ENCODE measurements around the gene BRI3BP.
"Not testable (repeated sequence)": the region's sequence is repeated elsewhere in the genome, so short reads cannot be mapped to it uniquely, and the experiment has no call there.

The BRI3BP gene

DNA sequence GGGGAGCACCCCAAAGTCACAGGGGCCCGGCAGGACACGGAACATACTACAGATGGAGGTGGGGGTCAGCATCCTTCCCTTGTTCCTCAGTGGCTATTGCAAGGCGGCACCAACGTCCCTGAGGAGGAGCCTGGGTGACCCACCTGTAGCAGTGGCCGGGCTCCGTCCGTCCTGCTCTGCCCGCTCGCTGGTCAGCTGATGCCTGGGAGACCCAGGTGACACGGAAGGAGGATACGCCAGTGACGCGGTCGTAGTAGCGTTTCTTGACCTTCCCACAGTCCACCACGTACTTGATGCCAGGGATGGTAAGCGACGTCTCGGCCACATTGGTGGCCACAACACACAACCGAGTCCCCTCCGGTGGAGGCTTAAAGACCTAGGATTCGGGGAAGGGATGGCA, 29.2 kb upstream of the BRI3BP start:
- no peaks in the 10 kb centered on the region for H3K27me3 Mint-ChIP-seq
- ATAC-seq (ENCODE audit: low read depth) = no peak

DNA sequence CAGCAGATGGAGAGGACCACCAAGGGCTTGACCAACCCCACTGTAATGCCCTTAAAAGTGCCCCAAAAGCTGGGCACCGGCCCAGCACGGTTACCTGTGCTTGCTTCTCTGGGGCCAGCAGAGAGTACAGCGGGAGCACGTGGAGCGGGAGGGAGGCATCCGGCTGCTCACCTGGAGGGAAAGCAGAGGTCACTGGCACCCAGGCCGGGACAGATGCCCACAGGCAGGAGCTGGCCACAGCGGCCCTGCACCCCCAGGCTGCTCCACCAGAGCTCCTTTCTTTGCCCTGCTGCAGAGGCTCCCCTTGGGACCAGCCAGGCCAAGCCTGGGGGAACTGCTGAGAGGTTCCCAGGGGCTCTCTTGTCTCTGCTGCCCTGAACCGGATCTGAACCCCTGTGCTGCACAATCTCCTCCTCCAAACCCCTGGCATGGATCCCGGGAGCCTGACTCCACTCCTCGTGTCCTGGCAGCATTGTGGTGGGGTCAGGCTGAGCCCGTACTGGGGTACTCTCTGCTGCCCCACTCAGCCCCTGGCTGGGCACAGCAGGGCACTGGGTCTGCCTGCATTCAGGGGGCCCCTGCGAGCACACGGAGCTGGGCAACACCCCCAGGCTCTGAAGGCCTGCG, 28.5 kb upstream of the BRI3BP start:
- no peak for DNase-seq (ENCODE audit: low spot score in 2 of 2)

More for the DNA sequence above, 29.2 kb upstream of the BRI3BP start:
- no peak for DNase-seq (ENCODE audit: low spot score in 2 of 2)
- no peak overlapping the region for H3K27ac Mint-ChIP-seq
- H3K4me1 Mint-ChIP-seq = no peaks in the 10 kb centered on the region
- no peaks in the 10 kb centered on the region for H3K9me3 Mint-ChIP-seq
- no peak overlapping the region for H3K4me3 Mint-ChIP-seq
- peaks cover 22% of the 10 kb centered on the region for H3K36me3 Mint-ChIP-seq

DNA sequence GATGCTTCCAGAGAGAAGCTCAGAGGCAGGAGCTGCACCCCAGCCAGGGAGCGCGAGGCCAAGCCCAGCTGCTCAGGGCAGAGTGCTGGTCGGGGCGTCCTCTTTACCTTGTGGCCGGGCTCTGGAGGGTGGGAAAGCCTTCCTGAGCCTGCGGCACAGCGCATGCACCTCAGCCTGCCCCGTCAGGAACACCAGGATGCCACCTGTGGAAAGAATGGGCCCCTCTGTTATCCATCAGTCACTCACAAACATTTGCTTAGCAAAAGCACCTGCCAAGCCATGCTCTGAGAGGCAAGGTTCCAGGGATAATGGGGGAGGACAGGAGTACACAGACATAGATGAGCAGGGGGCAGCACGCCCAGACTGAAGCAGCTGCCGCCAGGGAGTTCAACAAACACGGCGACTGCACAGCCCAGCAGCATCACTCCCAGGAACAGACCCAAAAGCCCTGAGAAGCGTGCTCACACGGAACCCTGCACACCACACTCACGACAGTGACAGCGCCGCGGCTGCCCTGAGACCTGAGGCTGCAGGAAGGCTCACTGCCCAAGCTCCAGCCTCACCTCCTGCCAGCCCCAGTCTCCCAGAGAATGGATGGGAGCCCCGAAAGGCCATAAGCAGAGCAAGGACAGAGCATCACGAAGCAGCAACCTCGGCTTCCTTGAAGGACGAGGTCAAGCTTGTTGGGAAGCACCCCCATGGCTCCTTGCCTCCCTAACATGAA, 26.3 kb upstream of the BRI3BP start:
- no peaks in the 10 kb centered on the region for H3K27me3 Mint-ChIP-seq
- H3K4me3 Mint-ChIP-seq = no peak overlapping the region
- no peak for ATAC-seq (ENCODE audit: low read depth)
- H3K27ac Mint-ChIP-seq = no peak overlapping the region
- no peaks in the 10 kb centered on the region for H3K4me1 Mint-ChIP-seq
- H3K36me3 Mint-ChIP-seq = peaks cover 31% of the 10 kb centered on the region
- DNase-seq (ENCODE audit: low spot score in 2 of 2) = no peak
- H3K9me3 Mint-ChIP-seq = no peaks in the 10 kb centered on the region

More for the DNA sequence above, 28.5 kb upstream of the BRI3BP start:
- H3K4me3 Mint-ChIP-seq = no peak overlapping the region
- H3K36me3 Mint-ChIP-seq = peaks cover 24% of the 10 kb centered on the region
- H3K4me1 Mint-ChIP-seq = no peaks in the 10 kb centered on the region
- H3K27ac Mint-ChIP-seq = no peak overlapping the region
- H3K27me3 Mint-ChIP-seq = no peaks in the 10 kb centered on the region
- ATAC-seq (ENCODE audit: low read depth) = no peak
- H3K9me3 Mint-ChIP-seq = no peaks in the 10 kb centered on the region

DNA sequence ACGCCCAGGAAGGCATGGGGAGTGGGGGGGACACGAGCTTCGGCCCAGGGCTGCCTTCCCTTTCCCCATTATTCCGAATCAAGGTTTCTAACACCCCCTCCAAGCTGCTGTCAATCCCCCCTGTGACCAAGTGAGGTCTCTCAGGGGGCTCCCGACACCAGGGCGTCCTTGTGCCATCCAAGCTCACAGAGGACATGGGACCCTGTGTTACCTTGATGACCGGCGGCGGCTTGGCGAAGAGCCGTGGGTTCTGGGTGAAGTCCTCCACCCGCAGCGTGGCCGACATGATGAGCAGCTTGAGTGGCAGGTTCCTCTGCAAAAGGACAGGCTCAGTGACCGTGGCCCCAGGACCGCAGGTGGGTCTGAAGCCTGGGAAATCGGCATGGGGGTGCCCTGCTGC, 24.8 kb upstream of the BRI3BP start:
- Mint-ChIP-seq H3K36me3 (peaks cover 29% of the 10 kb centered on the region), H3K4me1 (no peaks in the 10 kb centered on the region)

DNA sequence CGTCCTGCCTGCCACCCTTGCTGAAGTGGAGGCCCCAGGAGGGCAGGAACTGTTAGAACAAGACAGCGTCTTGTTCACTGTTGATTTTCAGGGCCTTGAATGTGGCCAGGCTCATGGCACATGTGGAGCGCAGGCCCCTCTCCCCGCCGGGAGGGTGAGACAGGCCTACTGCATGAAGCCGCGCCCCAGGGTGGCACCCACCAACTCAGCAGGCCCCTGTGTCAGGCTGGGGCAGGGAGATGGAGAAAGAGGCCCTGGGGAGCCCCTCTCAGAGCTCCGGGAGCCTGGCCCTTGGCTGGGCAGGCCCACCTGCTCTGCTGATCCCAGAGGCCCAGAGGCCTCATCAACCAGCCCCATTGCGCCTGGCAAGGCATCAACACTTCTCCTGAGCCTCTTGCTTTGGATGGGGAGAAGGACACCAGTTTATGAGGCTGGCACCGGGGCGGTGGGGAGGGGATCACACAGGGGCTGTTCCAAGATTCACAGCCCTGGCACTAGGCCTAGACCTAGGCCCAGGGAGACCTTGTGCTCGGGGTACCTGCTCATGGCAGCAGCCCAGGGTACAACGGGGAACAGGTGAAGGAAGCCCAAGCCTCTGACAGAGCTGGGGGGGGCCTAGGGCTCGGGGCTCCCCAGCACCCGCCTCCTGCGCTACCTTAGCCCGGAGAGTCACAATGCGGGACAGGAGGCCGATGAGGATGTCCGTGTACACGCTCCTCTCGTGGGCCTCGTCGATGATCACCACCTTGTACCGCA, 22.6 kb upstream of the BRI3BP start:
- DNase-seq (ENCODE audit: low spot score in 2 of 2) = no peak
- Mint-ChIP-seq H3K9me3 (no peaks in the 10 kb centered on the region), H3K27me3 (no peaks in the 10 kb centered on the region), H3K4me3 (no peak overlapping the region), H3K4me1 (no peaks in the 10 kb centered on the region), H3K27ac (no peak overlapping the region), H3K36me3 (peaks cover 22% of the 10 kb centered on the region)
- no peak for ATAC-seq (ENCODE audit: low read depth)

More for the DNA sequence above, 24.8 kb upstream of the BRI3BP start:
- Mint-ChIP-seq H3K27me3 (no peaks in the 10 kb centered on the region), H3K9me3 (no peaks in the 10 kb centered on the region), H3K27ac (no peak overlapping the region), H3K4me3 (no peak overlapping the region)
- DNase-seq (ENCODE audit: low spot score in 2 of 2) (no peak), ATAC-seq (ENCODE audit: low read depth) (no peak)

DNA sequence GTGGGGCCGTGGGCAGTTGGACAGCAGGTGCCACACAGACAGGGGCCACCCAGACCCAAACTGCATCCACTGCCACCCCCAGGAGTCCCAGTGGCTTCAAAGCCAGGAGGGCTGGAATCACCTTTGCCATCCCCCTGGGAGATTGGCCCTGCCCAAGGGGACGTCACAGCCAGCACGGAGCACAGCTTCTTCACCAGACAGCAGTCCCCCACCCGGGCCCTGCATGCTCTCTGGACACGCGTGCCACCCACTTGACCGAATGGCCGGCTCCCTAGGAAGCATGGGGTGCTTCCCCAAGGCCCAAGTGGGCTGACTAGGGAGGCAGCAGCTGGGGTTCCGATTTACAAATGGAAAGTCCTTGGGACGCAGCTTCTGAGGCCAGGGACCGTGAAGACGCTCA, 21.8 kb upstream of the BRI3BP start:
- ATAC-seq (ENCODE audit: low read depth) (no peak), DNase-seq (ENCODE audit: low spot score in 2 of 2) (no peak)
- Mint-ChIP-seq H3K9me3 (no peaks in the 10 kb centered on the region), H3K36me3 (peaks cover 19% of the 10 kb centered on the region), H3K27me3 (no peaks in the 10 kb centered on the region), H3K4me3 (no peak overlapping the region), H3K4me1 (no peaks in the 10 kb centered on the region), H3K27ac (no peak overlapping the region)

DNA sequence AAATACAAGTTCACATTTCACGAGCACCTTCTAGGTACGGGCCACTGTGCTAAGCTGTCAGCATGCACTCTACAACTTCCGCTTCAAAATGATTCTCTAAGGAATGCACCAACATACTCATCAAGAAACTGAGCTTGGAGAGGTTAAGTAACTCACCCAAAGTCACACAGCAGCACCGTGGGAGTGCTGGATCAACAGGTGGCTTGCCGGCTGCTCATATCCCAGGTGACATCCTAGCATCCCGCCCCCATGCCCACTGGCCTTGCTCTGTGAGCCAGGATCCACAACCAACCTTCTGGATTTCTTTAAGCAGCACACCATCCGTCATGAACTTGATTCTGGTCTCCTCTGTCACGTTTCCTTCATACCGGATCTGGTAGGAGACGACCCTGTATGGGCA, 21.2 kb upstream of the BRI3BP start:
- peaks cover 17% of the 10 kb centered on the region for H3K36me3 Mint-ChIP-seq
- no peak overlapping the region for H3K4me3 Mint-ChIP-seq
- no peak overlapping the region for H3K27ac Mint-ChIP-seq

DNA sequence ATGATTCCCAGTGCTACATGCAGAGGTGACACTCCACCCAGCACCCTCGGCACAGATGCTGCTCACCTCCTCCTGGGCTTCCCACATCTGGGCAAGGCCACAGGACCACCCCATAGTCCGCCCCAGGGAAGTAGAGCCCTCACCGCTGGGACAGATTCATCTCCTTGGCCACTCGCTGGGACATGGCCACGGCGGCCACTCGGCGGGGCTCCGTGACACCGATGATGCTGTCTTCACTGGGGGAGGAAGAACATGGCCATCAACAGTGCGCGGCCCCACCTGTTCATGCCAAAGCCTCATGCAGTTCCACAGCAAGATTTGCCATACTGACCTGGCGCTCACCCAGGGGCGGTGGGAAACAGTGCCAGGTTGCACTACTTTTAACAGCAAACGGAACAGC, 18.2 kb upstream of the BRI3BP start:
- H3K36me3 Mint-ChIP-seq = peaks cover 26% of the 10 kb centered on the region
- no peaks in the 10 kb centered on the region for H3K27me3 Mint-ChIP-seq
- no peak overlapping the region for H3K27ac Mint-ChIP-seq
- ATAC-seq (ENCODE audit: low read depth) (no peak), DNase-seq (ENCODE audit: low spot score in 2 of 2) (no peak)
- H3K9me3 Mint-ChIP-seq = no peaks in the 10 kb centered on the region
- H3K4me1 Mint-ChIP-seq = no peaks in the 10 kb centered on the region
- no peak overlapping the region for H3K4me3 Mint-ChIP-seq

More for the DNA sequence above, 21.2 kb upstream of the BRI3BP start:
- H3K9me3 Mint-ChIP-seq = no peaks in the 10 kb centered on the region
- no peak for ATAC-seq (ENCODE audit: low read depth)
- no peak for DNase-seq (ENCODE audit: low spot score in 2 of 2)
- no peaks in the 10 kb centered on the region for H3K4me1 Mint-ChIP-seq
- H3K27me3 Mint-ChIP-seq = no peaks in the 10 kb centered on the region

DNA sequence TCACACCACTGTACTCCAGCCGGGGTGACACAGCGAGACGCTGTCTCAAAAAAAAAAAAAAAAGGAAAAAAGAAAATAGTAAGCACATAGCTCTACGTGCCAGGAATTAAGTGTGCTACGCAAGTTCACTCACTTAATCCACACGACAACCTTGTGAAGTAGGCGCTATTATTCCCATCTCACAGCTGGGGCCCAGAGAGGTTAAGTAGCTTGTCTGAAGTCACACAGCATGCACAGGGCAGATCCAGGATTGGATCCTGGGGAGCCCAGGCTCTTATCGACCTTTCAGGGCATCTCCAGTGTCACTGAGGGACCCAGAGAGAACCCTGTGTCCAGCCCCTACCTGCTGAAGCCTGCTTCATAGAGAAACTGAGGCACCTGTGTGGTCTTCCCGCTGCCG, 16.4 kb upstream of the BRI3BP start:
- no peak overlapping the region for H3K4me3 Mint-ChIP-seq
- H3K27me3 Mint-ChIP-seq = no peaks in the 10 kb centered on the region
- DNase-seq (ENCODE audit: low spot score in 2 of 2) (no peak), ATAC-seq (ENCODE audit: low read depth) (no peak)
- H3K27ac Mint-ChIP-seq = no peak overlapping the region
- peaks cover under 1% of the 10 kb centered on the region for H3K4me1 Mint-ChIP-seq
- H3K9me3 Mint-ChIP-seq = no peaks in the 10 kb centered on the region
- H3K36me3 Mint-ChIP-seq = peaks cover 28% of the 10 kb centered on the region

DNA sequence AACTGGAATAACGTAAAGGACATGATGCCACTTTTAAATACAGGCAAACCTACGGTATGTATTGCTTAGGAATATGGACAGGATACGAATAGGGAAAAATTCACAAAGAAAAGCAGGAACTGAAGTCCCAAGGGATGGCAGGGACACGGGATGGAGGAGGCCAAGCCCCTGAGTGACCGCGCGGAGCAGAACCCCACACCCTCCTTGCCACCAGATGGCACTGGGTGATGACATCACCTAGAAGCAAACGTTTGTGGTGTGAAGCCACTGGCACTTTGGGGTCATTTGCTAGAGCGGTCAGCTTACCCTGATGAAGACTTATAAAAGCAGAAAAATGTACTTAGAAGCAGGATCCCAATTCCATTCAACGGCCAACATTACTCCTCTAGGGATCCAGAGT, 13.9 kb upstream of the BRI3BP start:
- H3K9me3 Mint-ChIP-seq = no peaks in the 10 kb centered on the region

DNA sequence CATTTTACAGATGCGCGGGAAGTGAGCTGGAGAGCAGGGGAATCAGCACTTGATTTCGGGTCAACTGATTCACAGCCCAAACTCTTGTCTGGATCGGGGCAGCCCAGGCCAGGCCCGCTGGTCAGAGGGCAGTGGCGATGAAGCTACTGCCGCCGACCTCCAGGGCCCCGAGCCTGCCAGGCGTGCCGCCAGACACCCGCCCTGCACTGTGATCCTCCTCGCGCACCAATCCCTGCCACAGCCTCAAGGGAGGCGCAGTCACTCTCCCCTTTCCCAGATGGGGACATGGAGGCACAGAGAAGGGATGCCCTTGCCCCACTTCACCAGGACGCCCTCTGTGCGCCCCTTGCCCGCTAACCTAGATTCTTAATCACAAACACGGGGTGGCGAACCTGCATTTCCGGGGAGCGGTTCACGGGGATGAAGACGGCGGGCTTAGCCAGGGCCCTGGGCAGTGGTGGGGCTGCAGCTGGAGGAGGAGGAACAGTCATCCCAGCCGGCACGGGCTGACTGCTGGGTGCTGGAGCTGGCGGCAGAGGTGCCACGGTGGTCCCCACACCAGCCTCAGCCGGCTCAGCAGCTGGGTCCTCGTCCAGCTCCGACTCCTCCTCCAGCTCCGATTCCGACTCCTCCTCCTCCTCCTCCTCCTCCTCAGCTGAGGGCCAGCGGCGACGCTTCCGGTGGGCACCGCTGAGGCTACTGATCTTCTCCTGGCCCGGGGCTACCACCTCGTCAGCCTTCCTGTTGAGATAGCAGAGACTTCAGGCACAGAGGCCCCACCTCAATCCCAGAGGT, 13.2 kb upstream of the BRI3BP start:
- Mint-ChIP-seq H3K36me3 (peaks cover 27% of the 10 kb centered on the region), H3K27ac (no peak overlapping the region), H3K4me3 (no peak overlapping the region), H3K27me3 (no peaks in the 10 kb centered on the region), H3K4me1 (peaks cover 2% of the 10 kb centered on the region), H3K9me3 (no peaks in the 10 kb centered on the region)
- ATAC-seq (ENCODE audit: low read depth) (no peak), DNase-seq (ENCODE audit: low spot score in 2 of 2) (no peak)

More for the DNA sequence above, 13.9 kb upstream of the BRI3BP start:
- Mint-ChIP-seq H3K27ac (no peak overlapping the region), H3K4me3 (no peak overlapping the region), H3K27me3 (no peaks in the 10 kb centered on the region), H3K36me3 (peaks cover 26% of the 10 kb centered on the region), H3K4me1 (peaks cover 2% of the 10 kb centered on the region)
- no peak for ATAC-seq (ENCODE audit: low read depth)
- DNase-seq (ENCODE audit: low spot score in 2 of 2) = no peak

DNA sequence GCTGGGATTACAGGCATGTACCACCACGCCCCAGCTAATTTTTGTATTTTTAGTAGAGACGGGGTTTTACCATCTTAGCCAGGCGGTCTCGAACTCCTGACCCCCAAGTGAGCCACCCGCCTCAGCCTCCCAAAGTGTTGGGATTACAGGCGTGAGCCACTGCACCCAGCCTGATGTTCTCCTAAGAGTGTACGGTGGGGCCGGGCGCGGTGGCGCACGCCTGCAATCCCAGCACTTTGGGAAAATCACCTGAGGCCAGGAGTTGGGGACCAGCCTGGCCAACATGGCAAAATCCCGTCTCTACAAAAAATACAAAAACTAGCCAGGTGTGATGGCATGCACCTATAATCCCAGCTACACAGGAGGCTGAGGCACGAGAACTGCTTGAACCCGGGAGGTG, 6.6 kb upstream of the BRI3BP start:
- H3K27me3 Mint-ChIP-seq; H3K9me3 Mint-ChIP-seq; H3K27ac Mint-ChIP-seq; DNase-seq (ENCODE audit: low spot score in 2 of 2); ATAC-seq (ENCODE audit: low read depth); H3K4me3 Mint-ChIP-seq; H3K4me1 Mint-ChIP-seq: not testable (repeated sequence)
- peaks cover 12% of the 10 kb centered on the region for H3K36me3 Mint-ChIP-seq

DNA sequence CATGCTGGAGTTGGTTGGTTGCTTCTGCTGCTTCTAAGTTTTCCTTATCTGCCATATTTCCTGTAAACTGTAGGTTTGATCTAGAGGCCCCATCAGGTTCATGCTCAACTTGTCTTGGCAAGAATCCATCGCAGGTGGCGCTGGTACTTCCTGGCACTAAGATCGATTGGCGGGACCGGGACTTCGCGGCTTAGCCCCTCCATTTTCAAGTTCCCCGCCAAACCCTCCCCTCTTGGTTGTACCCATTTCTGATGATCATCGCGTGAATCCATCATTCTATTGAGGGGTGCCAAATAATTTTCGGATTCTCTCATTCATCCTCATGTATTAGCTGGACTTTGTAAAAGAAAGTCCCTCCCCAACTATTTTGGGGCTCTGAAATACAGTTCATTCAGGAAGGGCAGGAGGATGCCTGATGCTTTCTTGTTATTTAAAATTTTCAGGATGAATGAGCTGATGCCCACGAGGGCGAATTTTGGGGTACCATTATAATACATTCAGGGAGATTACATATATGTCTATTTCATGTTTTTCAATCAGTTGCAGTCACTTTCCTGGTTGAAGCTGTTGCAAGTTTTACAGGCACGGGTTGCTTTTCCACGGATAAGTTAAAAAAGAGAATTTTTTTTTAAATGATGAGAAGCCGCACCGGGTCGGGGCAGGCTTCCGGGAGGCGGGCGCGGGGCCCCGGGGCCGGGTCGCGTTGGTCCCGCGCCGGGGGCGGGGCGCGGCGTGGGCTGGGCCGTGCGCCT, 395 bp upstream of the BRI3BP start:
- ATAC-seq (ENCODE audit: low read depth) = peak; percentile 51
- no peaks in the 10 kb centered on the region for H3K9me3 Mint-ChIP-seq
- H3K27me3 Mint-ChIP-seq = no peaks in the 10 kb centered on the region
- peaks cover 27% of the 10 kb centered on the region for H3K4me1 Mint-ChIP-seq
- H3K27ac Mint-ChIP-seq = peak overlapping the region; percentile 51
- peak; percentile 72 to 77 for DNase-seq (ENCODE audit: low spot score in 2 of 2)
- no peaks in the 10 kb centered on the region for H3K36me3 Mint-ChIP-seq
- peak overlapping the region; percentile 88 for H3K4me3 Mint-ChIP-seq

Measured in memory B cell (primary cell).